Measurements from ENCODE around the gene NDUFS2. TPM values are rescaled to one million over a fixed set of nuclear protein-coding genes. Genes with fewer than 3 reads are reported as not detected.

Gene NDUFS2
- total and polyA plus RNA-seq, 9 donors = 76.2 to 140 (median 105) TPM

DNA sequence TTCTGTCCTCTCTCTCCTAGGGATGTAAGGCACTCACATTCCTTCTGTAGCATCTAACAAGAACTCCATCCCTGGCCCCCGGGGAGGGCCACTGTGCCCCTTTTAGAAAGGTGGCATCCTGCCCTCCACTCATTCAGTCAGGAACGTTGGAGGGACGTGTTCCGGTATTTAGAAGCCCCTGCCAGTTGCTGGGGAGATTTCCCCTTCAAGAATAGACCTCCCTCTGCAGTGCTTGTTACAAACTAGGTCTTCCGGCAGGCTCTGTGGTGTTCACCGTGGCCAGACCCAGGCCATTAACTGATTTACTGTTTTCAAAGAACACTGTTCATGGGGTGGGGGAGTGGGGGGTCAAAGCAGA is 57.2 kb downstream of the NDUFS2 start:
- WGBS, 3 donors = 38 to 42% (median 42%) methylated on average over 6 of the region's 6 CpGs
- no peak for DNase-seq

DNA sequence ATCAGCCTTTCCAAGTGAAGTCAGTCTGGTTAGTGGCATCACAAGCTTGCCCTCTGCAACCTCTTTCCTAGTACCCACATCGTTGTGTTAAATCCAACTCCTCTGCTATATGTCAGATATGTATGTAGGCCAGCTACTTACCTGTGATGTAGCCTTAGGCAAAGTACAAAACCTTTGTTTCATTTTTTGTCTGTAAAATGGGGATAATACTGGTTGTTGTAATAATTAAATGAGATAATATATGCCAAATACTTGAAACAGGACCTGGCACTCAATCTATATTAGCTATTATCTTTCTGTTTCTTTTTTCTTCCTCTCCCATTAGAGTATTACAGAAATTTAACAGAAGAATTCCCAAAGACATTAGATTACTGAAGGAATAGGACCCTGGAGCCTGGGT is 57.6 kb downstream of the NDUFS2 start:
- intact Hi-C loops (cut with DNase I) = no loop called here
- Histone ChIP-seq H3K27me3 (no peaks in the 10 kb centered on the region), H3K9me3 (peaks cover 0 to 3% of the 10 kb centered on the region in 2 donors), H3K4me1 (ENCODE audit: insufficient read depth) (peaks cover 7% of the 10 kb centered on the region), H3K4me3 (no peak overlapping the region), H3K27ac (no peak overlapping the region), H3K36me3 (no peaks in the 10 kb centered on the region)
- no peak for DNase-seq
- WGBS, 3 donors = 52 to 69% (median 68%) methylated on average over 1 of the region's 1 CpG
- TF ChIP-seq, protein P1, sequence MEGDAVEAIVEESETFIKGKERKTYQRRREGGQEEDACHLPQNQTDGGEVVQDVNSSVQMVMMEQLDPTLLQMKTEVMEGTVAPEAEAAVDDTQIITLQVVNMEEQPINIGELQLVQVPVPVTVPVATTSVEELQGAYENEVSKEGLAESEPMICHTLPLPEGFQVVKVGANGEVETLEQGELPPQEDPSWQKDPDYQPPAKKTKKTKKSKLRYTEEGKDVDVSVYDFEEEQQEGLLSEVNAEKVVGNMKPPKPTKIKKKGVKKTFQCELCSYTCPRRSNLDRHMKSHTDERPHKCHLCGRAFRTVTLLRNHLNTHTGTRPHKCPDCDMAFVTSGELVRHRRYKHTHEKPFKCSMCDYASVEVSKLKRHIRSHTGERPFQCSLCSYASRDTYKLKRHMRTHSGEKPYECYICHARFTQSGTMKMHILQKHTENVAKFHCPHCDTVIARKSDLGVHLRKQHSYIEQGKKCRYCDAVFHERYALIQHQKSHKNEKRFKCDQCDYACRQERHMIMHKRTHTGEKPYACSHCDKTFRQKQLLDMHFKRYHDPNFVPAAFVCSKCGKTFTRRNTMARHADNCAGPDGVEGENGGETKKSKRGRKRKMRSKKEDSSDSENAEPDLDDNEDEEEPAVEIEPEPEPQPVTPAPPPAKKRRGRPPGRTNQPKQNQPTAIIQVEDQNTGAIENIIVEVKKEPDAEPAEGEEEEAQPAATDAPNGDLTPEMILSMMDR (IDR thresholded peaks at IDR 0.05) = no peak
- TF ChIP-seq EP300 (IDR thresholded peaks at IDR 0.05) = no peak
- TF ChIP-seq POLR2A (IDR thresholded peaks at IDR 0.05) = no peak

More for the DNA sequence above, 57.2 kb downstream of the NDUFS2 start:
- Histone ChIP-seq H3K27ac (no peak overlapping the region), H3K27me3 (no peaks in the 10 kb centered on the region), H3K4me3 (peak overlapping the region; percentile 41), H3K9me3 (peaks cover 0 to 3% of the 10 kb centered on the region in 2 donors), H3K4me1 (ENCODE audit: insufficient read depth) (peaks cover 7% of the 10 kb centered on the region), H3K36me3 (no peaks in the 10 kb centered on the region)
- TF ChIP-seq EP300 (IDR thresholded peaks at IDR 0.05) (no peak), POLR2A (IDR thresholded peaks at IDR 0.05) (no peak)
- TF ChIP-seq, protein P1 (IDR thresholded peaks at IDR 0.05) = no peak
- intact Hi-C loops (cut with DNase I) = no loop called here

DNA sequence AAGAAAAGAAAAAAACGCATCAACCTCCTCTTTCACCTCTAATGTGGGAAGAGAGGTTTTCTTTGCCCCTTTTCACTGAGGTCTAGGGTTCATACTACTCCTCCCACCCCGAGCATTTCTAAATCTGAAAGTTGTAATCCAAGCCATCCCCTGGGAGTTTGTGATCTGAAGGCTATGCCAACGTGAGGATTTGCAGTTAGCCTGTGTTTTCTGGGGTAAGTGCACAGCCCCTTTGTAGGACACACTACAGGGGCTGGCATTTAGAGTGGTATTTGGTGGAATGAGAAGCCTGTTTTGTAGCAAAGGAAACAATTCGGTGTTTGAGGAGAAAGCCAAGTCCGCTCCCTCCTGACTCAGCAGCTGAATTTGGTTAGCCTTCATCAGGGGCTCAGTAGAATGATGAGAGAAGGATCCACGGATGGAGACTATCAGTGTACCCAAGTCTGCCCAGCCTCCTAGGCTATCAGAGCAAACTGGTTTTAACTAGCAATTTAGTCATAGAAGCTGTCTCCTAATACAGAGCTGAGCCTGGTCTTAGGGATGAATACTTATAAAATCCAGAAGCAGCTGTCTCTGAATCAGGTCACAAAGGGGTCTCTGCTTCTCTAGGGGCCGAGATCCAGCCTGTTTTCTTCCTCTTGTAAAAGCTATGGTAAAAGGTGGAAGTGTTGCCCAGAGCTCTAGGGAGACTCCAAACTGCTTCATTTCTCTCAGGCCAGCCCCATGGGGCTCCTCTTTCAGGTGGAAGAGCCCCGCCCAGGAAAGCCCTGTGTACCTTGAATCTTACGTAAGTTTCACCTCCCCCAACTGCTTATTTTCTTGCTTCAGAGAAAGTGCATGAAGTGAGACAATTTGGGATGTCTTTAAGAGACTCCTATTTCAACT is 58.5 kb downstream of the NDUFS2 start:
- Histone ChIP-seq H3K36me3 (no peaks in the 10 kb centered on the region), H3K27me3 (no peaks in the 10 kb centered on the region), H3K9me3 (peaks cover 0 to 3% of the 10 kb centered on the region in 2 donors), H3K4me3 (no peak overlapping the region), H3K4me1 (ENCODE audit: insufficient read depth) (peaks cover 13% of the 10 kb centered on the region), H3K27ac (no peak overlapping the region)
- no peak for DNase-seq
- TF ChIP-seq, protein P1 (IDR thresholded peaks at IDR 0.05) = no peak
- TF ChIP-seq POLR2A (IDR thresholded peaks at IDR 0.05) = no peak
- 54 to 56% (median 54%) methylated on average over 9 of the region's 9 CpGs for WGBS, 3 donors
- intact Hi-C loops (cut with DNase I) = no loop called here

DNA sequence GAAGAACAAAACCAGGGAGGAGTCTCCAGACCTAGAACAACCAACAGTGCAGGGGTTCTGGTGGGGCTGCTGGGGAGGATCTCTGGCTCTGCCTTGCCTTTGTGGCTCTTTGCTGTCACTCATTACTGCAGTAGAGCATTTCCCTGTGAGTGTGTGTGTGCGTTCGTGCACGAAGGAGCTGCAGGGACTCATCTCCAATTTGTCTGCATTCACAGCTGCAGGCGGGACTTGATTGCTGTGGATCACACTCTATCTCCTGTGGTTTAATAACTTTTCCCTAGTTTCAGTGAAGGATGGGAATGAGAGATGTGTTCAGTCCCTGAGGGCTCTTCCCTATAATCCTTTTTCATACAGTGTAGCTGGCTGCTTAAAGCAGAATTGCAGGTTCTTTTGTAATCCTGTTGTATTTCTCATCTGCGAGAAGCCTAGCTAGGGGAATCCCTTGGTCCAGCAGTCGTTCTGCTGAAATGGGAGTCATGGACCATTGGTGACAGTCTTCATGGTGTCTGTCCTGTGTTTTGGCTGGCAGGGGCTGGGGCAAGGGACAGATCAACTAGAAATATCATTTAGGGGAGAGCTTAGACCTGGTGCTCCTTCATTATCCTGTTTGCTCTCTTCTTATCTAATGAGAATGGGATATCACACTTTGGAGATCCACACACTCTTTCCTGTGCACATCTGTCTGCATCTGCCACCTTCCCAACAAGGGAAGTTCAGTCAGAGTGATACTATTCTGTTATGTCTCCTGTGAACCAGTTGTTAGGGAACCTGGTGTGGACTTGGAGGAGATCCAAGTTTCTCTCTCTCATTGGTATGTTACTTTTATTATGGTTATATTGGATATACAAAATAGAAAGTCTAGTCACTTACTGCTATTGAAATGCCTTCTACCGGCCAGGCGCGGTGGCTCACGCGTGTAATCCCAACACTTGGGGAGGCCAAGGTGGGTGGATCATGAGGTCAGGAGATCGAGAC is 59.4 kb downstream of the NDUFS2 start:
- intact Hi-C loops (cut with DNase I) = no loop called here
- no peaks in the 10 kb centered on the region for H3K36me3 ChIP-seq
- DNase-seq = no peak
- 43 to 57% (median 53%) methylated on average over 12 of the region's 12 CpGs for WGBS, 3 donors
- no peak for TF ChIP-seq POLR2A (IDR thresholded peaks at IDR 0.05)
- TF ChIP-seq EP300 (IDR thresholded peaks at IDR 0.05) = no peak
- TF ChIP-seq, protein P1 (IDR thresholded peaks at IDR 0.05) = no peak
- H3K9me3 ChIP-seq = peaks cover 0 to 3% of the 10 kb centered on the region in 2 donors
- H3K4me3 ChIP-seq = no peak overlapping the region
- no peak overlapping the region for H3K27ac ChIP-seq
- no peaks in the 10 kb centered on the region for H3K27me3 ChIP-seq
- H3K4me1 ChIP-seq (ENCODE audit: insufficient read depth) = peaks cover 21% of the 10 kb centered on the region
